ENCODE data around the gene GRK5. TPM values are rescaled to one million over a fixed set of nuclear protein-coding genes. Genes with fewer than 3 reads are reported as not detected.

The GRK5 gene
- total RNA-seq, 1 experiment from 2014 or later: 29.0 TPM

- in situ Hi-C loops (cut with HindIII; ENCODE audit: low pct_unique_long_range_greater_than_20kb, low sequenced_read_pairs): no loop called here
- peaks cover 9% of the 10 kb centered on the region for H3K4me1 ChIP-seq (ENCODE audit: control insufficient read depth, insufficient read depth, low read length)
- intact Hi-C loops (cut with micrococcal nuclease; ENCODE audit: unreplicated experiment): no loop called here
- ATAC-seq (no peak), DNase-seq (ENCODE audit: low read depth, low spot score) (no peak)
- ChIA-PET CTCF (no interaction called here), POLR2A (no interaction called here)
- BruUV-seq (replicated peaks): no TSS peak
- H3K9me3 ChIP-seq (ENCODE audit: control insufficient read depth, insufficient read depth, low read depth, low read length): no peaks in the 10 kb centered on the region
- no peak overlapping the region for H3K4me3 ChIP-seq (ENCODE audit: low read depth in 2 of 2, low read length in 2 of 2)
- no peak overlapping the region for H3K27ac ChIP-seq (ENCODE audit: low read length)
- H3K36me3 ChIP-seq (ENCODE audit: control insufficient read depth, insufficient read depth, low read length): no peaks in the 10 kb centered on the region
- TF ChIP-seq TCF7L2 (IDR thresholded peaks at IDR 0.05; ENCODE audit: low read depth, low read length) (no peak), SIN3A (IDR thresholded peaks at IDR 0.05; ENCODE audit: borderline replicate concordance, insufficient read depth, low read depth, low read length) (no peak)
- no peaks in the 10 kb centered on the region for H3K27me3 ChIP-seq (ENCODE audit: control insufficient read depth, insufficient read depth, low read length)
Observed at GRCh38 chr10:119453313-119453712, 245.9 kb downstream of the GRK5 start.

GRCh38 chr10:119454316-119454715 lies 246.9 kb downstream of the GRK5 start:
- CTCF ChIA-PET: no interaction called here
- Histone ChIP-seq H3K36me3 (ENCODE audit: control insufficient read depth, insufficient read depth, low read length) (no peaks in the 10 kb centered on the region), H3K27me3 (ENCODE audit: control insufficient read depth, insufficient read depth, low read length) (no peaks in the 10 kb centered on the region), H3K9me3 (ENCODE audit: control insufficient read depth, insufficient read depth, low read depth, low read length) (no peaks in the 10 kb centered on the region), H3K4me1 (ENCODE audit: control insufficient read depth, insufficient read depth, low read length) (peaks cover 9% of the 10 kb centered on the region), H3K4me3 (ENCODE audit: low read depth in 2 of 2, low read length in 2 of 2) (no peak overlapping the region), H3K27ac (ENCODE audit: low read length) (no peak overlapping the region)
- TF ChIP-seq TCF7L2 (IDR thresholded peaks at IDR 0.05; ENCODE audit: low read depth, low read length) (no peak), SIN3A (IDR thresholded peaks at IDR 0.05; ENCODE audit: borderline replicate concordance, insufficient read depth, low read depth, low read length) (no peak), CTCF (IDR thresholded peaks at IDR 0.05) (no peak), REST (IDR thresholded peaks at IDR 0.05; ENCODE audit: insufficient read depth in 1 of 2, low read depth in 2 of 2, low read length in 1 of 2) (no peak), POLR2AphosphoS5 (IDR thresholded peaks at IDR 0.05; ENCODE audit: low read depth, low read length) (no peak)
- ATAC-seq (no peak), DNase-seq (ENCODE audit: low read depth, low spot score) (no peak)
- BruUV-seq (replicated peaks): no TSS peak
- in situ Hi-C loops (cut with HindIII; ENCODE audit: low pct_unique_long_range_greater_than_20kb, low sequenced_read_pairs) (no loop called here), intact Hi-C loops (cut with micrococcal nuclease; ENCODE audit: unreplicated experiment) (no loop called here)
- POLR2A ChIA-PET: no interaction called here

GRCh38 chr10:119454990-119455389 lies 247.6 kb downstream of the GRK5 start:
- no TSS peak for BruUV-seq (replicated peaks)
- in situ Hi-C loops (cut with HindIII; ENCODE audit: low pct_unique_long_range_greater_than_20kb, low sequenced_read_pairs): no loop called here
- Histone ChIP-seq H3K9me3 (ENCODE audit: control insufficient read depth, insufficient read depth, low read depth, low read length) (no peaks in the 10 kb centered on the region), H3K36me3 (ENCODE audit: control insufficient read depth, insufficient read depth, low read length) (no peaks in the 10 kb centered on the region), H3K4me1 (ENCODE audit: control insufficient read depth, insufficient read depth, low read length) (peaks cover 6% of the 10 kb centered on the region), H3K27ac (ENCODE audit: low read length) (no peak overlapping the region), H3K4me3 (ENCODE audit: low read depth in 2 of 2, low read length in 2 of 2) (no peak overlapping the region), H3K27me3 (ENCODE audit: control insufficient read depth, insufficient read depth, low read length) (no peaks in the 10 kb centered on the region)
- intact Hi-C loops (cut with micrococcal nuclease; ENCODE audit: unreplicated experiment): no loop called here
- POLR2A ChIA-PET: interaction anchor here (0.7 kb wide), 1 partner anchor 295 kb away, joined by 3 read pairs; no protein-coding TSS in a partner anchor
- ATAC-seq: no peak
- TF ChIP-seq TCF7L2 (IDR thresholded peaks at IDR 0.05; ENCODE audit: low read depth, low read length) (no peak), SIN3A (IDR thresholded peaks at IDR 0.05; ENCODE audit: borderline replicate concordance, insufficient read depth, low read depth, low read length) (no peak), POLR2AphosphoS5 (IDR thresholded peaks at IDR 0.05; ENCODE audit: low read depth, low read length) (no peak), REST (IDR thresholded peaks at IDR 0.05; ENCODE audit: insufficient read depth in 1 of 2, low read depth in 2 of 2, low read length in 1 of 2) (no peak), CTCF (IDR thresholded peaks at IDR 0.05) (no peak)
- CTCF ChIA-PET: interaction anchor here (0.7 kb wide), 1 partner anchor 278 kb away, joined by 4 read pairs; no protein-coding TSS in a partner anchor
- DNase-seq (ENCODE audit: low read depth, low spot score): no peak

All from Panc1 (cell line).